H9 (cell line): Measurements from ENCODE around the gene SRRM3. TPM values are rescaled to one million over a fixed set of nuclear protein-coding genes. Genes with fewer than 3 reads are reported as not detected.

Source experiments
- DNase-seq: peaks from one replicate; pipeline ENCODE4 v3.0.0-alpha.2; 2017
- H2AFZ ChIP-seq: one replicate; pipeline ENCODE4 v1.6.1; 2013; ENCODE audit warnings: mild to moderate bottlenecking, low read length, control low read depth, moderate library complexity
- H2AK5ac ChIP-seq: 2 replicates; pipeline ENCODE4 v1.6.1; 2013; ENCODE audit warnings: low read length, control low read depth, mixed read lengths; ENCODE audit not compliant: insufficient read length
- H2BK120ac ChIP-seq: one replicate; pipeline ENCODE4 v1.6.1; 2013; ENCODE audit warnings: low read depth, mild to moderate bottlenecking, low read length, control low read depth, inconsistent platforms; ENCODE audit not compliant: poor library complexity, severe bottlenecking
- H2BK12ac ChIP-seq: 2 replicates; pipeline ENCODE4 v1.6.1; 2013; ENCODE audit warnings: low read length, control low read depth, mixed read lengths, low read depth; ENCODE audit not compliant: insufficient read length
- H2BK15ac ChIP-seq: 2 replicates; pipeline ENCODE4 v1.6.1; 2013; ENCODE audit warnings: low read depth, low read length, control low read depth
- H2BK20ac ChIP-seq: one replicate; pipeline ENCODE4 v1.6.1; 2013; ENCODE audit warnings: low read depth, mild to moderate bottlenecking, low read length, control low read depth, inconsistent platforms; ENCODE audit not compliant: poor library complexity, severe bottlenecking
- H2BK5ac ChIP-seq: 2 replicates; pipeline ENCODE4 v1.6.1; 2013; ENCODE audit warnings: low read length, control low read depth, mixed read lengths; ENCODE audit not compliant: insufficient read length
- H3K14ac ChIP-seq: 2 replicates; pipeline ENCODE4 v1.6.1; 2013; ENCODE audit warnings: low read length, control low read depth; ENCODE audit not compliant: insufficient read depth
- H3K18ac ChIP-seq: 2 replicates; pipeline ENCODE4 v1.6.1; 2013; ENCODE audit warnings: low read depth, mild to moderate bottlenecking, mixed read lengths, low read length, control low read depth; ENCODE audit not compliant: insufficient read length
- H3K23ac ChIP-seq: 2 replicates; pipeline ENCODE4 v1.6.1; 2013; ENCODE audit warnings: low read length, control low read depth, mixed read lengths, low read depth; ENCODE audit not compliant: insufficient read length
- H3K23me2 ChIP-seq: 2 replicates; pipeline ENCODE4 v1.6.1; 2013; ENCODE audit warnings: low read depth, mild to moderate bottlenecking, mixed read lengths, low read length, control low read depth; ENCODE audit not compliant: insufficient read length, poor library complexity, severe bottlenecking
- H3K27ac ChIP-seq: 2 replicates; pipeline ENCODE4 v1.5.1; 2013; ENCODE audit warnings: low read length, control low read depth, mixed read lengths, low read depth; ENCODE audit not compliant: insufficient read length
- H3K27me3 ChIP-seq: 2 replicates; pipeline ENCODE4 v1.6.1; 2013; ENCODE audit warnings: low read length, control low read depth, inconsistent platforms; ENCODE audit not compliant: insufficient read depth
- H3K4ac ChIP-seq: 2 replicates; pipeline ENCODE4 v1.6.1; 2013; ENCODE audit warnings: low read depth, mild to moderate bottlenecking, control low read depth, inconsistent platforms, low read length, moderate library complexity
- H3K4me1 ChIP-seq: 2 replicates; pipeline ENCODE4 v1.6.1; 2013; ENCODE audit warnings: low read length, control low read depth, inconsistent platforms; ENCODE audit not compliant: insufficient read depth
- H3K4me2 ChIP-seq: 2 replicates; pipeline ENCODE4 v1.6.1; 2013; ENCODE audit warnings: low read length, control low read depth, mixed read lengths; ENCODE audit not compliant: insufficient read length, insufficient read depth
- H3K56ac ChIP-seq: 2 replicates; pipeline ENCODE4 v1.6.1; 2013; ENCODE audit warnings: low read depth, mild to moderate bottlenecking, mixed read lengths, low read length, control low read depth; ENCODE audit not compliant: insufficient read length
- H3K79me1 ChIP-seq: 2 replicates; pipeline ENCODE4 v1.6.1; 2013; ENCODE audit warnings: low read depth, mild to moderate bottlenecking, moderate library complexity, low read length, control low read depth, inconsistent platforms; ENCODE audit not compliant: insufficient read depth, poor library complexity, severe bottlenecking
- H3K79me2 ChIP-seq: 2 replicates; pipeline ENCODE4 v1.6.1; 2013; ENCODE audit warnings: low read length, control low read depth, inconsistent platforms; ENCODE audit not compliant: insufficient read depth
- H3K9ac ChIP-seq: 2 replicates; pipeline ENCODE4 v1.6.1; 2013; ENCODE audit warnings: low read length, control low read depth, mixed read lengths; ENCODE audit not compliant: insufficient read length; ENCODE audit errors: extremely low read depth
- H3K9me3 ChIP-seq: one replicate; pipeline ENCODE4 v1.6.1; 2013; ENCODE audit warnings: low read depth, low read length, inconsistent platforms; ENCODE audit not compliant: control insufficient read depth
- H3T11ph ChIP-seq: one replicate; pipeline ENCODE4 v1.6.1; 2013; ENCODE audit warnings: mild to moderate bottlenecking, low read length, control low read depth, inconsistent platforms
- H4K20me1 ChIP-seq: one replicate; pipeline ENCODE4 v1.6.1; 2013; ENCODE audit not compliant: control insufficient read depth, insufficient read length, insufficient read depth
- H4K5ac ChIP-seq: 2 replicates; pipeline ENCODE4 v1.6.1; 2013; ENCODE audit warnings: low read depth, mild to moderate bottlenecking, mixed read lengths, low read length, control low read depth; ENCODE audit not compliant: insufficient read length
- H4K8ac ChIP-seq: replicated peaks from 2 replicates; pipeline ENCODE4 v1.6.1; 2013; ENCODE audit warnings: low read length, control low read depth, mixed read lengths, low read depth; ENCODE audit not compliant: insufficient read length
- H4K91ac ChIP-seq: 2 replicates; pipeline ENCODE4 v1.6.1; 2013; ENCODE audit warnings: low read depth, mild to moderate bottlenecking, moderate library complexity, mixed read lengths, low read length, control low read depth; ENCODE audit not compliant: insufficient read length
- H3K27ac Mint-ChIP-seq, 3 experiments: 2 replicates in 2 of 3; 3 replicates in 1 of 3; pipeline ENCODE4 v1.8.0; 2020 to 2021; ENCODE audit warnings: mixed read lengths in 3 of 3, mild to moderate bottlenecking in 1 of 3, moderate library complexity in 1 of 3
- H3K27me3 Mint-ChIP-seq: 2 replicates; pipeline ENCODE4 v1.8.0; 2021; ENCODE audit warnings: low read depth, mild to moderate bottlenecking, moderate library complexity, mixed read lengths
- H3K36me3 Mint-ChIP-seq, 3 experiments: 2 replicates in 2 of 3; 3 replicates in 1 of 3; pipeline ENCODE4 v1.8.0; 2020 to 2021; ENCODE audit warnings: low read depth in 3 of 3, mixed read lengths in 3 of 3; ENCODE audit not compliant: insufficient read depth in 1 of 3
- H3K4me1 Mint-ChIP-seq, 2 experiments: 2 replicates each; pipeline ENCODE4 v1.8.0; 2020; ENCODE audit warnings: mixed read lengths in 2 of 2
- H3K4me3 Mint-ChIP-seq, 2 experiments: 2 replicates in 1 of 2; 3 replicates in 1 of 2; pipeline ENCODE4 v1.8.0; 2020 to 2021; ENCODE audit warnings: mild to moderate bottlenecking in 2 of 2, mixed read lengths in 2 of 2, moderate library complexity in 1 of 2
- H3K9me3 Mint-ChIP-seq, 2 experiments: 2 replicates in 1 of 2; 3 replicates in 1 of 2; pipeline ENCODE4 v1.8.0; 2020; ENCODE audit warnings: mild to moderate bottlenecking in 2 of 2, mixed read lengths in 2 of 2, moderate library complexity in 1 of 2
- CTCF ChIP-seq: fragments of 200-600 bp; sonication (generic); conservative IDR thresholded peaks from 3 replicates; pipeline ENCODE4 v1.8.0; 2021; ENCODE audit warnings: antibody characterized with exemption, mild to moderate bottlenecking
- WGBS: extraction: QIAGEN DNeasy Blood & Tissue Kit; methylation state at CpG from one replicate; pipeline ENCODE4 v1.1.7; 2013; ENCODE audit warnings: missing lambda C conversion rate, low lambda C conversion rate, mixed read lengths; ENCODE audit not compliant: insufficient read length; ENCODE audit errors: extremely low coverage; 5-methylcytosine and 5-hydroxymethylcytosine counted together
- total RNA-seq: library from RNA; stranded (reverse); gene quantifications from 2 replicates; pipeline ENCODE4 v1.2.1, GENCODE V29; 2021

SRRM3 gene
- total RNA-seq, 1 experiment from 2014 or later = 11.0 TPM

GRCh38 chr7:76191783-76192240 is 9.9 kb upstream of the SRRM3 start:
- Histone ChIP-seq H2BK12ac (no peak overlapping the region), H3K4me2 (no peak overlapping the region), H3K79me2 (no peaks in the 10 kb centered on the region), H3K9ac (no peak overlapping the region), H3K4ac (no peak overlapping the region), H2BK120ac (no peak overlapping the region), H3K27me3 (no peaks in the 10 kb centered on the region), H4K8ac (no peak overlapping the region), H2AFZ (no peak overlapping the region), H2BK15ac (no peak overlapping the region), H2BK20ac (no peak overlapping the region), H2AK5ac (no peak overlapping the region), H3K9me3 (no peaks in the 10 kb centered on the region), H4K5ac (no peak overlapping the region), H3K56ac (no peak overlapping the region), H4K20me1 (no peaks in the 10 kb centered on the region), H3K18ac (no peak overlapping the region), H3K14ac (no peak overlapping the region), H3K4me1 (peaks cover 7% of the 10 kb centered on the region; the same call in 1 of the 2 replicates), H3K79me1 (no peaks in the 10 kb centered on the region), H3K23me2 (no peaks in the 10 kb centered on the region), H2BK5ac (no peak overlapping the region), H3K27ac (no peak overlapping the region), H3K23ac (no peak overlapping the region), H4K91ac (no peak overlapping the region), H3T11ph (no peak overlapping the region)
- Mint-ChIP-seq H3K27me3 (peaks cover 1% of the 10 kb centered on the region; the same call in 1 of the 2 replicates), H3K4me1 (peaks cover 13 to 30% of the 10 kb centered on the region in 2 experiments), H3K9me3 (peaks cover 2 to 4% of the 10 kb centered on the region in 2 experiments; a peak in 4 of 5 replicates), H3K36me3 (peaks cover 1 to 3% (median 3%) of the 10 kb centered on the region in 3 experiments; a peak in 1 of 7 replicates), H3K27ac (peak overlapping the region in 1 of 3 experiments; percentile 16; a peak in 1 of 7 replicates), H3K4me3 (peak overlapping the region in 1 of 2 experiments; percentile 54; a peak in 2 of 5 replicates)
- peak; percentile 79 for DNase-seq
- no CpG with 5 or more reads among the region's 3 CpGs for WGBS
- TF ChIP-seq CTCF = no peak
